Activated CD8-positive, alpha-beta memory T cell treated with anti-CD3 and anti-CD28 coated beads for 48 hours (primary cell): Measurements from ENCODE around the gene RAP2A.

Experiments used
- DNase-seq, 3 experiments: peaks; one replicate each; pipeline ENCODE4 v3.0.0-alpha.2; 2020; ENCODE audit warnings: low read depth in 2 of 3, low spot score in 2 of 3

The RAP2A gene

DNA sequence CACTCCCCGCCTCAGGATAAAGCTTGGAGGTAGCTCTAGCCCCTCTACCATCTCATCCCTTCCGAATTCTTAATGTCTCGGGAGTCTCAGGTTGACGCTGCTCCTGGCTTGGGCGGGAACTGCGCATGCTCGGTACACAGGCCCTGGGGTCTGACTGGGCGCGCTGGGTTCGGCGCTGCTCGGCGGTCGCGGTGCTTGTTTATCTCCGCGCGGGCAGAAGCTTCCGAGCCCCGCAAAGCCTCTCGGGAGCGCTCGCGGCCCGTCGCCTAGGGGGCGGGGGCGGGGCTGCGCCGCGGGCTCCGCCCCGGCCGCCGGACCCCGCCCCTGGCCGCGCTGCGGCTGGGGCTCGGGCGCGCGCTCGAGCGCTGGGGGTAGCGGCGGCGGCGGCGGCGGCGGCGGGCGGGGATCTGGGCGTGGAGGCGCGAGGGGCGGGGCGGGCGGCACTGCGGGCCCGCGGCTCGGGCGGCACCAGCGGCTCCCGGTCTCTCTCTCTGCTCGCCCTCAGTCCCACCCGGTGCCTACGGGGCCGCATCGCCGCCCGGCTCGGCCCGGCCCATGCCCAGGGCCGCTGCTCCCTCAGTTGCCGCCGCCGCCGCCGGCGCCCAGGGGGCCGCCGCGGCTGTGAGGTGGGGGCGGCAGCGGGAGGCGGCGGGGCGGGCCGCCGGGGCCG is at the start of gene RAP2A:
Gene RAP2A, plus strand, starts transcription at position 443 of the 670 bp plus-strand sequence. CDS start 302 bp downstream, outside the sequence.
- DNase-seq: peak; percentile 57 to 78 (median 74)

DNA sequence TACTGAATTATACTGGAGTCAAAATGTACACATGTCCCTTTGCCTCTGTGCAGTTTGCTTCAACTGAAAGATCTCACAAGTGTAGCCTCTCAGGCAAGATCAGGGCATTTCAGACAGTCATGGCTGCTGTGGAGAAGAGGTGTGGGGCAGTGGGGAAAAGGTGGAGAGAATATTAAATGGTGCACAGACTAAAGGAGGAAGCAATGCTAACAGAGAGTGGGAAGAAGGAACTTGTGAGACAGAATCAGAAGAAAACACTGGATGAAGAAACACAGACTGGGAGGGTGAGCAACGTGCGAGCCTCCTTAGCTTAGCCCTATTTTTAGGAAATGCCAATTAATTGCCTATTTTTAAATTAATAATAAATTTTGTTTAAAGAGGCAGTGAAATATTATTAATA is 49.6 kb upstream of the RAP2A start:
- DNase-seq: no peak

DNA sequence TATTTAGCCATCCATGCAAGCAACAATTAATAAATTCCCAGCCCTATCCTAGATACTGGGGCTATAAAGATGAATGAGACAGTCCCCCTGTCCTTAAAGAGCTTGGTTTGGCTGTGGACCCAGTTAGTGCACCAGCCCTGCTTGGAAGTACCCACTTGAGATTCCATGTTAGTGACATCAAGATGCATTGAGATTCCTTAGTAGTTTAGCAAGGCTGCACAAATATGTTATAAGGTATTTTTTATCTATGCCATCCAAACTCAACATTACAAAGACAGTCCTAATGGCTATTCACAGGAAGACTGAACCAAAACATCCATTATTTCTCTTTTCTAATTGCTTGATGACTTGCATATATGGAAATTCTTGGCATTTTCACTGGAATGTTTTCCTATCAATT is 48.8 kb upstream of the RAP2A start:
- no peak for DNase-seq

DNA sequence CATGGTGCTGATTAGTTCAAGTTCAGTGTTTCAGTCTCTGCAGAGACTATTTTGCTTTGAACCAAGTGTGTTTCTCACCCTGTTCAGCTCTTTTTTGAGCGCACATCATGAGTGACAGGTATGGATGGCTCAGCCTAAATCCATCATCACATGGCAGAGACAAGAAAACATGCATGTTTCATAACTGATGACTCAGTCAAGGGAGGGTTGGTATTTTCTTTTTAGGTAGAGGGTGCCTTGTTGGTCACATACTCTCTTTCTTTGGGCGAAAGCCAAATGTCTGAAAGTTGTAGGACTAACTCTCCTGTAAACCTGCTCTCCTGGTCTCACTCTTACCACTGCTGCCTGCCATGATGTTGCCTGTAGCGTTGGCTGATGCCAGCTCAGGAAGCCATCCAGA is 48.1 kb upstream of the RAP2A start:
- no peak for DNase-seq

DNA sequence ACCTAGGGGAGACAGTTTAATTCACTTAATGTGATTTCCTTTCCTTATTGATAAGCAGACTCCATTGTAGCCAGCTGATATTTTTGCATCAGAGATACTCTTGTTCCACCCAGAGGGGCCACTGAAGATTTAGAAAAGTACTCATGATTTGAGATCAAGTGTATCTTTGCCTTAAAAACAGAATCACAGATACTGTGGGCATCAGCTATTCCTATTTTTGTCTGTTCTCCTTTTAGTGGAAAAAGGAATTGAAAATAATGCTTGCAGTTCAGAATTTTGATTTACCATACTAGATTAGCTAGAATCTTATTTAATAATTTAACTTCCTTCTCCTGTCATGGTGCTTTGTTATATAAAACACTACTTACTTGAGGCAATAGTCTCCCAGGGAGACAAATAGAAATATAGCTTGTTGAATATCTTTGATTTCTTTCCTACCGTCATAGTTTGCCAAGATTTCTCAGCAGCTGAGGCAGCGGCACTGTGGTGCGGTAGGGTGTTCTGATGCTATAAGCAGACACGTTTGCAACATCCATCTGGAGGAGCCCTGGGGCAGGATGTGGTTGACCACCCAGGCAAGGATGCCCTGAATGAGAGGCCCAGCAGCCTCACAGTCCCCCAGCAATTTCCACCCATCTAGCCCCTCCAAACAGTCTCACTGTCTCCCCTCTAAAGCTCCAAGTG is 47.0 kb upstream of the RAP2A start:
- no peak for DNase-seq

DNA sequence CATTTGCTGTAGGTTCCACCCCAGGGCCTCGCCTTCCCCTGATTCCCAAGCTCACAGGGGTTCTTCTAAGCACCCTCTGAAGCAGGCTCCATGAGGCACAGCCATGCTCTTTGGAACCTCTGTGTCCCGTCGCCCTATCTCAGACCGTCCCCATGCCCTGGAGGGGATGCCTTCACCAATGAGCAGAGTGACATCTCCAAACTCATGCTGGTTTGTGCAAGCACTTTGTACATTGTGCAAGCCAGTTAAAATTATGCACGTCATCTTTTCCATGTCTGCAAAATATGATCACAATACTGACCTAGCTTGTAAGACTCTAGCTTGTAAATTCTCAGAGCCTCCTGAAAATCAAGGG is 46.5 kb upstream of the RAP2A start:
- DNase-seq: no peak

DNA sequence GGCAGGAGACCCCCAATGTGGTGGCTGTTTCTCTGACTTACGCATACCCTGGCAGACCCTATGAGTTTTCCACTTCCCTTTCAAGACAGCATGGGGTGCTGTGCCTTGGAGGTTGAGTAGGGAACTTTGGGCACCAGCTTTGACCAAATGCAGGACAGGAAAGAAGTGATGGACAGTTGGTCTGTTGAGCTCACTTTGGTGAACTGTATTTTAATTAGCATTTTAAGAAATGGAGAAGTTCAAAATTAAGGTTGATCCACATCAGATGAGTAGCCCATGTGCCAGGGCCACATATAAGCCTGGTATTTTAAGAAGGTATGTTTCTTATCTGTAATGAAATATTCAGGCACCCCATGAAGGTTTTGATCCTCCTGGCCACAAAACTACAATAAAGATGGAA is 46.1 kb upstream of the RAP2A start:
- DNase-seq: no peak

DNA sequence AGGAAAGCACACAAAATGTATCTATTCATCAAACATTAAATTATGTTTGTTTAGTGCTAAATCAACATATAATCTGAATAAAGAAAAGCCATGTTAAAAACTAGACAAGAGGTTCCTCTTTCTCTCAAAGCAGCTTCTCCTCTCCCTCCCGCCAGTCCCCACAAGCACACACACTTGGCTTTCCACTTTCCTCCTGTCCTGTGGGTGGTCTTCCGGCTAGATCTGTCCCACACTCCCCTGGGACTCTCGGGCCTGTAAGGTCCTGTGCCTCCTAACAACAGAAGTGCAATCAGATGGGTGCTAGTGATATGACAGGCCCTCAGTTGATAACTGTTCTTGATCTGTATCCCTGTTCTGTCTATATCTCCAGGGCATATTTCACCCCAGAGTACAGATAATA is 45.6 kb upstream of the RAP2A start:
- DNase-seq: no peak

DNA sequence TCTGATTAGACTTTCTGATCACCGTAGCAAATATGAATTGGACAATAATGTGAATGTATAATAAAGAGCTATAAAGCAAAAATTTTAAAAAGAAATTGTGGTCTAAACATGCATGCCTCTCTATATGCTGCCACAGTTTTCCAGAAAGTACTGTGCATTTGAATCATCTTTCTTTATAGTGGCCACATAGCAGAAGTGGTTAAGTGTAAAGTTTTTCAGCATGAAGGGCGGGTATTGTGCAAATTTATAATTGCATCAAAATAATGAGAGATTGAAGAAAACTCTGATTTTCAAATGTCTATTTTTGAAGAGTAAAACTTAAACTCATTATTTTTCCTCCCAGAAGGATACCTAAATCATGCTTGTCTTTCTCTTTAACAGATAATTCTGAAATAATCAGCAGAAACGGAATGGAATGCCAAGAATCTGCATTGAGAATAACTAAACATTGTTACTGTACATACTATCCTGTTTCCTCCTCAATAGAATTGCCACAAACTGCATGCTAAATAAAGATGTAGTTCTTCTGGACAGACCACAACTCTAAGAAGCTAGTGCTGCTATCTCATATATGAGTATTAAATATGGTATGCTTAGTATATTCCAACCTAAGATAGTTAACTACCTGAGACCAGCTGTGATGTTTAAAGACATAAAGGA is 42.9 kb upstream of the RAP2A start:
- DNase-seq: no peak

DNA sequence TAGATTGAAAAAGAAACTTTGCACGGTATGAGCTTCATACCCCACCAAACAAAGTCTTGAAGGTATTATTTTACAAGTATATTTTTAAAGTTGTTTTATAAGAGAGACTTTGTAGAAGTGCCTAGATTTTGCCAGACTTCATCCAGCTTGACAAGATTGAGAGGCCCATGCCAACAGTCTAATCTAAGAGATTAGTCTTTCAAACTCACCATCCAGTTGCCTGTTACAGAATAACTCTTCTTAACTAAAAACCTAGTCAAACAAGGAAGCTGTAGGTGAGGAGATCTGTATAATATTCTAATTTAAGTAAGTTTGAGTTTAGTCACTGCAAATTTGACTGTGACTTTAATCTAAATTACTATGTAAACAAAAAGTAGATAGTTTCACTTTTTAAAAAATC is 41.9 kb upstream of the RAP2A start:
- DNase-seq: no peak

DNA sequence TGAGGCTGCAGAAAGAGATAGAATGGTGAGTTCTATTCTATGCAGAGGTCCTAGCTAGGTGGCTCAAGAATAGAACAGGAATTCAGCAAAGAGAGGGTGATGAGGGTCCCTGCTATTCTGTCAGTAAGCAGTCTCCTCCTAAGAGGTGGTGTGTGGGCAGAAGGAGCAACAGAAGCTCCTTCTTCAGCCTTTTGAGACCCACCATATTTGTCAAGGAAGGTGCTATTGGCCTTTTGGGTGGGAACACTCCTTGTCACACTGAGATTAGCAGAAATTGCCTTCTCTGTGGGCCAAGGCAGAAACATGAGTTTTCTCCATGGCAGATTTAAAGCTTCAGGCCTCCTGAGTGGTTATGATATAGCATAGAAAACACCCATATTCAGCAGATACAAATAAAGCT is 39.4 kb upstream of the RAP2A start:
- DNase-seq: no peak

DNA sequence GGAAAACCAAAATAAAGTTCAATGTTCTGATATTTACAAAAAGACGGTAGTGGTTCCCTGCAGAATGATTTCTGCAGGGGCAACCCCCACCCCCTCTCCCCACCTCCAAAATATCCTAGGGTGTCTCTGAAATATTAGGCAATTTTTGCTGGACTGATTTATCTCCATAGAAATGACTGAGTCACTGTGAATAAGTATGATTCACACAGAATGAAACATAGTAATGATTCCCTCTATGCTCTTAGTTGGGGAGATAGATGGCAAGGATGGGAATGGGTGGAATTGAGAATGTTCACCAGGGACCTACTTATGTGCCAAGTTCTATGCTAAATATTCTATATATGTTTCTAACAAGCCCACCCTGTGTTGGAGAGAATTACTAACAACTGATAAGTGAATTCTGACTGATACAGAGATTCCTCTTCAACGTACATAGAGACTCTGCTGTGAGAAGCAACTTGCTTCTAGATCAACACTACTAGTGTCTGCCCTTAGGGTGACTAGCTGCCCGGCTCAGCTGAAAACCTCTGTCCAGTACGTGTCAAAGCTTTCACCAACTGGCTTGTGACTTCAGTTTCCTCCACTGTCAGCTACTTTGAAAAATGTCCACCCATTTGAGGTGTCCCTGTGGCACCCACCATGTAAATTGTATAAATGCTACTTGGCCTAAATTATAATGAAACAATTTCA is 38.4 kb upstream of the RAP2A start:
- DNase-seq: no peak

DNA sequence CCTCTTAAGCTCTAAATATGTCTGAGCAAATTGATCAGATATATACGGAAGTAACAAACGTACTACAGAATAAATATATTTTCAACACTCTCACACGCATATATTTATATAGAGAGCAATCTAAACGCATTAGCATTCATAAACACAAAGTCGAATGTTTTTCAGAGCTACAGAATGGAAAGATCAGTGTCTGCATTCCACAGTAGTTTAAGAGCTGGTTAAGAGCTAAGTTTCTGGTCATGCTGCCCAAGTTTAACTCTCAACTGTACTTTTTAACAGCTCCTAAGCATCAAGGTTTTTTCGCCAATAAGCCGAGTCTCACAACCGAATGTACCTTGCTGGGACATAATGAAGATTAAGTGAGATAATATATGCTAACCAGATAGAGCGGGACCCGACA is 36.7 kb upstream of the RAP2A start:
- no peak for DNase-seq

DNA sequence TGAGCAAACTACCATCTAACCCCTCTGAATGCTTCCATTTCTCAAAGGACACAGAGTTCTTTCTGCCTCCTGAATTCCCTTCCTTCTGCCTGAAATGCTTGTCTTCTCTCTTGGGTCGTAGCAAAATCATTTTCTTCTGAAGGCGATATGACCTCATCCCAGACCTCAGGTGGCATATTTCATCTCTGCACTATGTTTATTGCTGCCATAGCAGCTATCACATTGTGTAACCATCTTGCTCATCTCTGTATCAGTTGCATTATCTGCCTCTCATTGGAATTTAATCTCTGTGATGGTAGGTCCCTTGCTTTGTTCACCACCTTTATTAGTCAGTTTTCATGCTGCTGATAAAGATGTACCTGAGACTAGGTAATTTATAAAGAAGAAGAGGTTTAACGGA is 32.5 kb upstream of the RAP2A start:
- no peak for DNase-seq

DNA sequence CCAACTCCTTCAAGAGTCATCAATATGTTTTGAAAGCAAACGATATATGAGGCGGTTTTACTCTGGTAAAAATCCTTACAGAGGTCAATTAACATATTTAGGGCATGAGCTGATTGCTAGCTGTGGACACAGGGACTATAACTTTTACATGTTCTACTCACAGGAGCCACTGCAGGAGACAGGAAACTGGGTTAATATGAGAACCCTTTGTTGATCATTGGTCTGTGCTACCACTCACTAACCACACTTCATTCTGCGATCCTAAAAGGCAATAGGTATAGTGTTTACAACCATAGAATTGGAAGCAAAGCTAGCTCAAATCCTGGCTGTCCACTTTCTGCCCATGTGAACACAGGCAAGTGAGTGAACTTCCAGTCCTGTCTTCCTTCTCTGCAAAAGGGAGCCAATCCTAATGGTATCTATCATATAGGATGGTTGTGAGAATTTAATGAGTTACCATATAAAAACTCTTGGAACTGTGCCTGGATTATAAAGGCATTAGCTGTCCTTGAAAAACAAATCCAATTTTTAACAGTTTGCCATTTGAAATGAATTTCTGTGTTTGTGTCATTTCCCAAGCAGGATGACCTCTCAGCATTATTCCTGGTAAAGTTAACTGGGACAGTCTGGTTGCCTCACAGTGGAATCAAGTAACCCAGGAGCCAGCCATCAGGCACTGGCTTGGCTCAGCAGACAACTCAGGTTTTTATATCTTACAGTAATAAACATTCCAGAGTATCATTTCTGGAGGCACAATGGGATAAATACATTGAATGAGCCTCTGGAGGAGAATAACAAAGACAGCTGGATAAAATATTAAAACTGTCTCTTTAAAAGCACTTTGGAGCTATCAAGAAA is 29.8 kb upstream of the RAP2A start:
- no peak for DNase-seq

DNA sequence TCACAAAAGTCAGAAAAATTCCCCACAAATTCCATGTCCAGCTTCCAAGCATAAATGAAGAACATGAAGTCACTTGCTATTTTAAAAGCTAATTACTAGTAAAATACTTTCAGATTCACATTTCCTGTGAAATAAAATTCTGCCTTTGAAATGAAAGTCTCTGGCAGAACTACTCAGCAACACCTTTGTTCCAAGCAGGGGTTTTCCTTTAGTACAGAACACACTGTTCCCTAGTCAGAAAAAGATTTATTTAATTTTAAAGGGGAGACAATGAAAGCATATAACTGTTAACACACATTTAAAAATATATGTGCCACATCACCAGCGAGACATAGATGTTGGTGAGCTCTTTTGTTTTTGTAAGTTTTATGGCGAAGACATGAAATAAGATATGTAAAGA is 26.4 kb upstream of the RAP2A start:
- no peak for DNase-seq

DNA sequence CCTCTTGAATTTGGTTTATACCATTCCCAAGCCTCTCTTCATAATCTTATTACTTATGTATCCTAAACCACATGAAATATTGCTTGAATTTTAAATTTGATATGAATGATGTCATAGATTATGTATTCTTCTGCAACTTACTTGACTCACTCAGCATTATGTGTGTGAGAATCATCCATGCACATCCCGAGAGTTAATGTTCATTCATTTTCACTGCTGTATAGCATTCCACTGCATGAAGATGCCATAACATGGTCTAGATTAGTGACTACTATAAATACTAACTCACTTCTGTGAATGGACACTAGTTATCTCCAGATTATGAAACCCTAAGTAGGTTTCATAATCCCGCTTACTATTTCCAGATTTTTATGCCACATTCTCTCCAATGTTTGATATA is 25.0 kb upstream of the RAP2A start:
- no peak for DNase-seq

DNA sequence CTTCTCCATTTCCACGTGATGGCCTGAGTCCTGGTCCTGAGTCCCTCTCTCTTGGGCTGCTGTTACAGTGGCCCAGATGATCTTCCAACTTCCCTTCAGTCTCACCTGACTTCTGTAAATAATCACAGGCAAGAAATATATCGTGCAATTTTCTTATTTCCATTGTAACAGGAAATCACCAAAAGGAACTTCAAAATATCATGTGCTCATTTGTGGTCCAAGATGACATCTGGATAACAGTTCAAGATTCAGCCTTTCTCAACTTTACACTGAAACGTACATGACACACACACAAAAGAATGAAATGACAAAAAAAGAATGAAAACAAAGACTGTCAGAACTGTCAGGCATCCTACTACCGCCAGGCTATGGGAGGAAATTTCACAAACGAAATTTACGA is 22.0 kb upstream of the RAP2A start:
- no peak for DNase-seq

DNA sequence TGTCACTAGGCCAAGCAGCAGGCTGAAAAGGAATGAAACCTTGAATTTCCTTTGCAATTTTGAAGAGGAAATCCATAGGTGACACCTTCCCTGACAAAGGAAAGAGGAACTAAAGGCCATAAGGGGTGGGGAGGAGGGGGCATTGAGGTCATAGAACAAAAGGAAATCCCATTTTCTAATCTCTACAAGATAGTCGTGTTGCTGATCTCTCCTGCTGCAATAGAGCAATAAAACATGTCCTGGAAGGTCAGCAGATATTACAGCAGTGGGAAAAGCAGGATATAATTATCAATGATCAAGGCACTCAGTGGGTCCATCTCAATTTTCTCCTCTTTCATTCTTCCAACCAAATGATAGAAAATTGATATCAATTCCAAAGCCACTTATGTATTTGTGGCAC is 20.3 kb upstream of the RAP2A start:
- DNase-seq: no peak

DNA sequence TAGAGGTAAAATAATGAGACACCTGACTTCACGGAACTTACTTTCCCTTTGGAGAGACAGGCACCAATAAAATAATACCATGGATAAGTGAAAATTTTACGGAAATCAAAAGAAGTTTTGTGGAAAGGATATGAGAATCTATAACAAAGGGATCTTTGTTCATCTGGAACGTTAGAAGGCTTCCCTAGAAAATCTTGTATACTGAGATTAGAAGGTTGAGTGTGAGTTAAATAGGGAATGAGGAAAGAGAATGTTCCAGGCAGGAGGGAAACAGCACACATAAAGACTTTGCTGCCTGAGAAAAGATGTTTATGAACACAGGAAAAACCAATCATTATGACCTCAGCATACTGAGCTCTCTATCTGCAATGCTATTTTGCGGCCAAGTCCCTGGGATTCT is 19.6 kb upstream of the RAP2A start:
- no peak for DNase-seq

DNA sequence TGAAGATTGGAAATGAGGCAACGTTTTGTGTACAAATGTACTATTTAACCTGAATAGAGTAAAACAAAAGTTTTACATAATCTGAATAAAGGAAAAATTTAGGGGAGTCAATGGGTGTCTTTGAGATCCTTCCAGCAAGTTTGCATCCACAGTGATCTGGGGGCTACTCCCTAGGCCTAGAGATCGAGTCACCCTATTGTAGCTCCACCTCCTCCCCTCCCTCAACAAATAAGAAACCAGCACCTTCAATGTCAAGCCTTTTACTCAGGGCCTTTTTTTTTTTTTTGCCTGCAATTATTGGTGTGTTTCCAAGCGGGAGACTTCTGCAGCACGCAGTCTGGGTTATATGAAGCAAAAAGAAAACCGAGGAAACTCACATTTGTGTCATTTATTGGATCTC is 16.3 kb upstream of the RAP2A start:
- DNase-seq: no peak
